ENCODE data around the gene TAS2R7.

GRCh38 chr12:10824957-10825356, 22.5 kb upstream of the TAS2R7 start:
- TF ChIP-seq CREB1 (IDR thresholded peaks at IDR 0.05; ENCODE audit: low read depth) (no peak), CEBPB (IDR thresholded peaks at IDR 0.05) (no peak), EGR1 (IDR thresholded peaks at IDR 0.05) (no peak)
